ENCODE measurements around the gene LARGE1. TPM values are rescaled to one million over a fixed set of nuclear protein-coding genes. Genes with fewer than 3 reads are reported as not detected.

Gene LARGE1
- total RNA-seq, 1 donor from 2014 or later: 81.2 TPM

DNA sequence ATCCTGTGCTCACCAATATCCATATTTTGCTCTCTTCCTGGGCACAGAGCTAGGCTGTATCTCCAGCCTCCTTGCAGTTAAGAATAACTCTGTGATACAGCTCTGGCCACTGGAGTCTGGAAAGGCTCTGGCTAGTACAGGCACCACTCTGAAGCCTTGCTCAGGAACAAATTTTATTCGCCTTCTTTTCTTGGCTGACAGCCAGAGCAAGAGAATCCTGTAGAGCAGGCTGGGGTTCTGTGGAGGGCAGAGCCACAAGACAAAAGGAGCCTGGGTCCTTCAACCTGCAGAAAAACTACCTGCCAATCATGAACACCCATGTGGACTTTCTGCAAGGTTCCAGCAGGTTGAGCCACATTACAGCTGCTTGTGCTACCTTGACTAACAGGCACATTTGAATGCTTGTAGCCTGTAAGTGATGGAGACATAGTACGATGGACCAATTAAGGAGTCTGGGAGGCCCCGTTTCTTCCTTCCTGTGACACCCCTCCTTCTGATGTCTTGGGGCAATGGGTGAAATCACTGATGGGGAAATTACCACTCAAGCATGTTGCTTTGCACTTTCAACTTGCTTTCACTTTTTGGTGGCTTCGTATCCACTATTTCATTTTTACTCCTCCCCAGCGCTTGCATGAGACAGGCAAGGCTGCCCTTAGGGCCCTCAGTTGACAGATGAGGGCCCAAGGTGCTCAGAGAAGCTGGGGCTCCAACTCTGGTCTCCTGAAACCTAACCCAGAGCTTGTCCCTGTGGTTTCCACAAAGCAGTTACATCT, 594.9 kb downstream of the LARGE1 start:
- Mint-ChIP-seq H3K4me1 (ENCODE audit: low read depth, unreplicated experiment) (peaks cover 11% of the 10 kb centered on the region), H3K36me3 (ENCODE audit: unreplicated experiment) (no peaks in the 10 kb centered on the region)
- no peak for DNase-seq

DNA sequence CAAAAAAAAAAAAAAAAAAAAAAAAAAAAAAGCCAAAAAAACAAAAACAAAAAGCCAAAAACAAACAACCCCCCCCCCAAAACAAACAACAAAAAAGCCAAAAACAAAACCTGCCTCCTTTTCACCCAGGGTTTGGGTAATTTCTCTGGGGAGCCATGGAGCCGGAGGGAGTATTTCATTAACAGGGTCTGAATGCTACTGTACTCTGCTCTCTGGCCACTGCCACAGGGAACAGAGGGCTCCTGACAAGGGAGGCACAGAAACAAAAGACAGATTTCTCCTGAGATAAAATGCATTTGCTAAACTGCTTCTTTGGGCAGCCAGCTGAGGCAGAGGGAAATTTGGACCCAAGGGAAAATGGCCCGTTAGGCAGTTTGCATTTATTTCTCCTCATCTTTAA, 596.0 kb downstream of the LARGE1 start:
- DNase-seq: peak; percentile 24
- Mint-ChIP-seq H3K27me3 (ENCODE audit: unreplicated experiment) (no peaks in the 10 kb centered on the region), H3K36me3 (ENCODE audit: unreplicated experiment) (no peaks in the 10 kb centered on the region), H3K27ac (ENCODE audit: unreplicated experiment) (peak overlapping the region; percentile 39), H3K4me3 (ENCODE audit: unreplicated experiment) (no peak overlapping the region), H3K9me3 (ENCODE audit: unreplicated experiment) (peaks cover 2% of the 10 kb centered on the region), H3K4me1 (ENCODE audit: low read depth, unreplicated experiment) (peaks cover 11% of the 10 kb centered on the region)
- TF ChIP-seq, protein P1, sequence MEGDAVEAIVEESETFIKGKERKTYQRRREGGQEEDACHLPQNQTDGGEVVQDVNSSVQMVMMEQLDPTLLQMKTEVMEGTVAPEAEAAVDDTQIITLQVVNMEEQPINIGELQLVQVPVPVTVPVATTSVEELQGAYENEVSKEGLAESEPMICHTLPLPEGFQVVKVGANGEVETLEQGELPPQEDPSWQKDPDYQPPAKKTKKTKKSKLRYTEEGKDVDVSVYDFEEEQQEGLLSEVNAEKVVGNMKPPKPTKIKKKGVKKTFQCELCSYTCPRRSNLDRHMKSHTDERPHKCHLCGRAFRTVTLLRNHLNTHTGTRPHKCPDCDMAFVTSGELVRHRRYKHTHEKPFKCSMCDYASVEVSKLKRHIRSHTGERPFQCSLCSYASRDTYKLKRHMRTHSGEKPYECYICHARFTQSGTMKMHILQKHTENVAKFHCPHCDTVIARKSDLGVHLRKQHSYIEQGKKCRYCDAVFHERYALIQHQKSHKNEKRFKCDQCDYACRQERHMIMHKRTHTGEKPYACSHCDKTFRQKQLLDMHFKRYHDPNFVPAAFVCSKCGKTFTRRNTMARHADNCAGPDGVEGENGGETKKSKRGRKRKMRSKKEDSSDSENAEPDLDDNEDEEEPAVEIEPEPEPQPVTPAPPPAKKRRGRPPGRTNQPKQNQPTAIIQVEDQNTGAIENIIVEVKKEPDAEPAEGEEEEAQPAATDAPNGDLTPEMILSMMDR (IDR thresholded peaks at IDR 0.05; ENCODE audit: partially characterized antibody, unreplicated experiment): no peak

More for the DNA sequence above, 594.9 kb downstream of the LARGE1 start:
- Mint-ChIP-seq H3K27me3 (ENCODE audit: unreplicated experiment) (no peaks in the 10 kb centered on the region), H3K9me3 (ENCODE audit: unreplicated experiment) (no peaks in the 10 kb centered on the region), H3K4me3 (ENCODE audit: unreplicated experiment) (no peak overlapping the region), H3K27ac (ENCODE audit: unreplicated experiment) (no peak overlapping the region)
- TF ChIP-seq, protein P1 (IDR thresholded peaks at IDR 0.05; ENCODE audit: partially characterized antibody, unreplicated experiment): no peak

DNA sequence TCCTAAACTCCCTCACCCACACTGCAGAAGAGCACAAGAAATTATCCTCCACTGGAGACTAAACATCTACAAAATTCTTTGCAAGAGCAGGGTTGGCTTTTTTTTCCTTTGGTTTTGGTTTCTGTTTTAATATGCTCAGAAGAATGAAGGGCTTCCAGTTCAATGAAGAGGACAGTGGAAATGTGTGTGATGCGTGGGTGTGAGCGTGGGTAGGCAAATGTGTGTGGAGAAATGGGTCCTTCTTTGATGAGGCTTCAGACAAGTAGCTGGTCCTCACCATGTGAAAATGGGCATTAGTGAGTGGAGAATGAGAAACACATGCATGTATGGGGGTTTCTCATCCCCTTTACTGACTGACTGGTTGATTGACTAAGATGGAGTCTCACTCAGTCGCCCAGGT, 598.8 kb downstream of the LARGE1 start:
- Mint-ChIP-seq H3K27me3 (ENCODE audit: unreplicated experiment) (peaks cover 2% of the 10 kb centered on the region), H3K4me1 (ENCODE audit: low read depth, unreplicated experiment) (peaks cover 10% of the 10 kb centered on the region), H3K4me3 (ENCODE audit: unreplicated experiment) (no peak overlapping the region), H3K9me3 (ENCODE audit: unreplicated experiment) (peaks cover 2% of the 10 kb centered on the region), H3K36me3 (ENCODE audit: unreplicated experiment) (no peaks in the 10 kb centered on the region), H3K27ac (ENCODE audit: unreplicated experiment) (no peak overlapping the region)
- DNase-seq: no peak
- TF ChIP-seq, protein P1 (IDR thresholded peaks at IDR 0.05; ENCODE audit: partially characterized antibody, unreplicated experiment): no peak

DNA sequence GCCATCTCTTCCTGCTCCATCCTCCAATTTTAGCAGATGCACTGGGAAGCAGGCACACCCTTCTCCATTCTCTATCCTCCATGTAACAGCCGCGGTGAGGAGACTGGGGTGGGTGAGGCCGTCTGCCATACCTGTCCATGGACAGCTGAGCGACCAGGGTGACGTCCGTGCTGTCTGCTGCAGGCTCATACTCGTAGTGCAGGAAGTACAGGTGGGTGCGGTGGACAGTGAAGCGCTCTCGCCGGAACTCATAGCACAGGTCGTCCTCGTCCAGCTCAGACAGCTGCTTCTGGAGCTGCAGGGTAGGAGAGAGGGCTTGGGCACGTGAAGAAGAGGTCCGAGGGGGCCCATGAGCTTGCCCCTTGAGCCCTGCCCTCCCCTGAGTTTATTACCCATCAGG, 604.3 kb downstream of the LARGE1 start:
- Mint-ChIP-seq H3K27ac (ENCODE audit: unreplicated experiment) (no peak overlapping the region), H3K4me1 (ENCODE audit: low read depth, unreplicated experiment) (no peaks in the 10 kb centered on the region), H3K36me3 (ENCODE audit: unreplicated experiment) (peaks cover 4% of the 10 kb centered on the region), H3K9me3 (ENCODE audit: unreplicated experiment) (peaks cover 4% of the 10 kb centered on the region), H3K27me3 (ENCODE audit: unreplicated experiment) (peaks cover 2% of the 10 kb centered on the region), H3K4me3 (ENCODE audit: unreplicated experiment) (no peak overlapping the region)
- TF ChIP-seq, protein P1 (IDR thresholded peaks at IDR 0.05; ENCODE audit: partially characterized antibody, unreplicated experiment): no peak
- no peak for DNase-seq

DNA sequence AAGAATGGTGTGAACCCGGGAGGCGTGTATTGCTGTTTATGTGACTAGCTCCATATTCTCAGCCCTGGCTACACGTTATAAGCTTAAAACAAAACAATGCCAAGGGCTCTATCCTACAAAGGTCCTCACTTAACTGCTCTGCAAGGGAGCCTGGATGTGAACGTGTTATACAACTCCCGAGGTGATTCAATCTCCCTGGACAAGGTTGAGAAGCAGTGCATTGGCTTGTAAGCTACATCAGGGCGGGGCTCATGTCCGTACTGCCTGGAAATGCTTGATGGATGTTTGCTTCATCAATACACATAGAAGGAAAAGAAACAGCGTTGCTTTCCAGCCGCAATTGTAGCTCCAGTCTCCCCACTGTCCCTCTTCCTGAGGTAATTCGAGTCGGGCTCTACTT, 605.2 kb downstream of the LARGE1 start:
- H3K27ac Mint-ChIP-seq (ENCODE audit: unreplicated experiment): no peak overlapping the region
- H3K4me1 Mint-ChIP-seq (ENCODE audit: low read depth, unreplicated experiment): no peaks in the 10 kb centered on the region

More for the DNA sequence above, 605.2 kb downstream of the LARGE1 start:
- Mint-ChIP-seq H3K4me3 (ENCODE audit: unreplicated experiment) (no peak overlapping the region), H3K27me3 (ENCODE audit: unreplicated experiment) (peaks cover 2% of the 10 kb centered on the region), H3K36me3 (ENCODE audit: unreplicated experiment) (peaks cover 4% of the 10 kb centered on the region), H3K9me3 (ENCODE audit: unreplicated experiment) (peaks cover 4% of the 10 kb centered on the region)
- DNase-seq: no peak
- TF ChIP-seq, protein P1 (IDR thresholded peaks at IDR 0.05; ENCODE audit: partially characterized antibody, unreplicated experiment): no peak

All from glutamatergic neuron (in vitro differentiated cells).